CD4-positive, alpha-beta T cell treated with Interferon alpha-2 for 1 hour (primary cell): Measurements from ENCODE around the gene TBC1D17.

Experiments used
- DNase-seq, 2 donors: peaks; one replicate each; pipeline ENCODE4 v3.0.0-alpha.2; 2020 to 2022

The TBC1D17 gene

DNA sequence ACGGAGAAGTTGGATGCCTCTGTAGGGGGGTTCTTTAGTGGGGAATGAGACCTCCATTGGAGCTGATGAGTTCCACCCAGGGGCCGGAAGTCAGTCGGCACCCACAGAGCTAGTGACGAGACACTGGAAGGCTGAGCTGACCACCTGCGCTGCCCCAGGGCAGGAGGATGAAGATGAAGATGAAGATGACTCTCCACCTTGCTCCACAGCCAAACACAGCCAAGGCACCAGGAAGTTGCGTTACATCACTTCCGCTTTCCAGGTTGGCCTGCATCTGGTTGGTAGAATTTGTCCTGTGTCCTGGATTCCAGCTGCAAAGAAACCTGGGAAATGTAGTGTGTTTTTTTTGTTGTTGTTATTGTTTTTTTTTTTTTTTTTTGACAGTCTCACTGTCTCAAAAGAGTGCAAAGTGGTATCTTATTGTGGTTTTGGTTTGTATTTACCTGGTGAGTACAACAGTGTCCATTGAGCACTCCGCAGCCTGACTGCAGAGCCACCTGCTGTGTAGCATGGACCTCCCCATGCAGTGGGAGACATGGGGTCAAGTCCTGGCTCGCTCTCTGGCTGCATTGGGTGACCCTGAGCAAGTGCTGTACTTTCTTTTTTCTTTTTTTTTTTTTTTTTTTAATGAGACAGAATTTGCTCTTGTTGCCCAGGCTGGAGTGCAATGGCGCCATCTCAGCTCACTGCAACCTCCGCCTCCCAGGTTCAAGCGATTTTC is 1.9 kb downstream of the TBC1D17 start:
- peak in 1 of 2 donors; percentile 21 for DNase-seq

DNA sequence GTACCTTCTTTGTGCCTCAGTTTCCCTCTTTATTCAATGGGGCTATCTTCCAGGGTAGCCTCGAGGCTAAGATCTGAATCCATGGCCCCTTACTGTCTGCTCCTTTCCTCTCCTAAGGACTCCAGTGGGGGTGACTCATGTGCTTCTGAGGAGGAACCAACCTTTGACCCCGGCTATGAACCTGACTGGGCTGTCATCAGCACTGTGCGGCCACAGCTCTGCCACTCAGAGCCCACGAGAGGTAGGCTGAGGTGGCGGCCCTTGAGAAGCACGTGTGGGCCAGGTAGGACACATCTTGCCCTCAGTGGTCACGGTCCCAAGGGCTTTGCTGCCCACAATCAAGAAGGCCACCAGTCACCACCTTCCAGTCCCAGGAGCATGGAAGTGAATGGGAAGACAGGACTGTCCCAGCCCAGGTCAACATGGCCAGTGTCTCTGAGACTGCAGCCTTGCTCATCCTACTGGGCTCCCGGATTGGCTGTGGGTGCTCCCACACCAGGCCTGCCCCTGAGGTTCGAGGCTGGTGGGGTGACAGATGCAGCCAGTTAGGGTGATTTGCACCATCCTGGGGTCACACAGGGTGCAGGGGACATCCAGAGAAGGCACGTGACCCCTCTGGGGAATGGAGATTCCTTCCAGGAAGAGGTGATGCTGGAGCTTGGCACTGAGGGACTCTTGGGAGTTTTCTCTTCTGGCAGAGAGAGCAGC is 2.8 kb downstream of the TBC1D17 start:
- DNase-seq, result no peak

DNA sequence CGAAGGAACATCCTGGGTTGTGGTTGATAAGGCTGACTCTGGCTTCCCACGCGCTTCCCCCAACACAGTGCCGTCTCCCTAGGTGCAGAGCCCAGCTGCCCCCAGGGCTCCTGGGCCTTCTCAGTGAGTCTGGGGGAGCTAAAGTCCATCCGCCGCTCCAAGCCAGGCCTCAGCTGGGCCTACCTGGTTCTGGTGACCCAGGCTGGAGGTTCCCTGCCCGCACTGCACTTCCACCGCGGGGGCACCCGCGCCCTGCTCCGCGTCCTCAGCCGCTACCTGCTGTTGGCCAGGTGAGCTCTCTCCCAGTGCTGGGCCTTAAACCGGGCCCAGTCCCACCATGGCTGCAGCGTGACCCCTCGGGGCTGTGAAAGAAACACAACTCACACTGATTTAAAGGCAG is 3.7 kb downstream of the TBC1D17 start:
- DNase-seq, result no peak

DNA sequence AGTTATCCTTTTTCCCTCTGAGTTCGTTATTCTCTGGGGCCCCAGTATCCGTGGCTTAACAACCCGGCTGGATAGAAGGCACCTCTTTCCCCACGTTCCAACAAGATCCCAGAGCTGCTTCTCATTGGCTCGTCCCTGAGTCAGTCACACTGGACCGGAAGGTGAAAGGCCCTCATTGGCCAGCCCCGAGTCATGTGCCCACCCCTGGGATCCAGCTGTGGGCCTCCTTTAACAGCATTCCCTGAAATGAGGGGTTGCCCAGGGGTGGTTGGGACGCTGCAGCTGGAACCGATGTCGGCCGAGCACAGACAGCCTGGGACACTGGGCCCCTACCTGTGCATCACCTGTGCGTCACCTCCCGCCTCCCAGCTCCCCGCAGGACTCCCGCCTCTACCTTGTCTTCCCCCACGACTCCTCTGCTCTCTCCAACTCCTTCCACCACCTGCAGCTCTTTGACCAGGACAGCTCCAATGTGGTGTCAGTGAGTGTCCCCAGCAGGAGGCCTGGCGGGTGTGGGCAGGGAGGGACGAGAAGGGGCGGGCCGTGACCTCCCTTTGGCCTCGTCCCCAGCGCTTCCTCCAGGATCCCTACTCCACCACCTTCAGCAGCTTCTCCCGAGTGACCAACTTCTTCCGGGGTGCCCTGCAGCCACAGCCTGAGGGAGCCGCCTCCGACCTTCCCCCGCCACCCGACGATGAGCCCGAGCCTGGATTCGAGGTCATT is 4.3 kb downstream of the TBC1D17 start:
- DNase-seq, result no peak

DNA sequence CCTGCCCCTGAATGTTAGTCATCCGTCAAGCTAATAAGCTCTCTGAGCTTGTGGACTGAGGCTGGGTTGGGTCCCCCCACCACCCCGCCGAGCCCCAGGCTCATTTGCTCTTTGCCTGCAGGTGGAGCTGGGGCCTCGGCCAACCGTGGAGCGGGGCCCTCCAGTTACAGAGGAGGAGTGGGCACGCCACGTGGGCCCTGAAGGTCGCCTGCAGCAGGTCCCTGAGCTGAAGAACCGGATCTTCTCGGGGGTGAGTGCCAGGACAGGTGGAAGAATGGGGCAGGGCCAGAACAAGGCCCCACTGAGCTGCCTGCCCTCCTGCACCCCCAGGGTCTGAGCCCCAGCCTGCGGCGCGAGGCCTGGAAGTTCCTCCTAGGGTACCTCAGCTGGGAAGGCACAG is 5.1 kb downstream of the TBC1D17 start:
- DNase-seq, result no peak

DNA sequence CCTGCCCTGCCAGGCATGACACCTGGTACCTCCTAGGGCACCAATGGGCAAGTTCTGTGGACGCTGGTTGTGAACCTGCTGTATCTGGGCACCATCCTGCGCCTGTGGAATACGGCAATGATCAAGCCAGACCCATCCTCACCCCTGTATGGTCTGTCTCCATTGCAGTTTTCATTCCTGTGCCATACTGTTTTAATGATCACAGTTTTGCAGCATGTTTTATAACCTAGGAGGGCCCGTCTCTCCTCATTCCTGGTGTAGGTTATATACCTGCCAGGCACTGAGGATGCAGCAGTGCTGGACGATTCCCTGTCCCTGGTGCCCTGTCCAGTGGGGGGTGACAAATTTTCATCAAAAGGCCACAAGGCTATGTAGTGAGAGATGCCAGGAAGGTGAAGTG is 5.6 kb downstream of the TBC1D17 start:
- DNase-seq, result no peak

DNA sequence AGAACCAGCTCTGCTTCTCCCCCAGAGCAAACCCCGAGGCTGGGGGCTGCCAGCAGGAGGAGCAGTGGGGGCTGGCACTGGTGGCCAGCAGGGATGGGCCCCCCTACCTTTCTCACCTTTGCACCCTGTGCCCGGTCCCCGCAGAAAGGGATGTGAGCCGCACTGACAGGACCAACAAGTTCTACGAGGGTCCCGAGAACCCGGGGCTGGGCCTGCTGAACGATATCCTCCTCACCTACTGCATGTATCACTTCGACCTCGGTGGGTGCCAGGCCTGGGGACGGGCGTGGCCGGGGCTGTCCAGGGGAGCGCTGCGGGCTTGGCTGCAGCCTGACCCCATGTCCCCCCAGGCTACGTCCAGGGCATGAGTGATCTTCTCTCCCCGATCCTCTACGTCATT is 6.6 kb downstream of the TBC1D17 start:
- no peak for DNase-seq

DNA sequence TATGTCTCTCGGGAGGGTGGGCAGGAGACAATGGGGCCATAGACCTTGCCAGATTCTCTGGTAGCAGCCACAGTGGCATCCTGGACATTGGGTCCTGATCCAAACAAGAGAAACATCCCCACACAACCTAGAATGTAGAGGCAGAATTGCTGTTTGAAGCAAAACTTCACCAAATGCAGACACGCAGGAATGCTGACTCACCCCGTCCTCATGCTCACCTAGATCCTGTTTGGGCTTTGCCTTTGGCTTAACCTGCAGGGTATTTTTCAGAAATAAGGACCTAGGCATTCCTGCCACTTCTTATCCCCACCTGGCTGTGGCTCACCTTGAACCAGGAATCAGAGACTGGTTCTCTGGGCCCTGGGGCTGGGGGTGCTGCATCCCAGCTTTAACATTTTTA is 7.3 kb downstream of the TBC1D17 start:
- no peak for DNase-seq

DNA sequence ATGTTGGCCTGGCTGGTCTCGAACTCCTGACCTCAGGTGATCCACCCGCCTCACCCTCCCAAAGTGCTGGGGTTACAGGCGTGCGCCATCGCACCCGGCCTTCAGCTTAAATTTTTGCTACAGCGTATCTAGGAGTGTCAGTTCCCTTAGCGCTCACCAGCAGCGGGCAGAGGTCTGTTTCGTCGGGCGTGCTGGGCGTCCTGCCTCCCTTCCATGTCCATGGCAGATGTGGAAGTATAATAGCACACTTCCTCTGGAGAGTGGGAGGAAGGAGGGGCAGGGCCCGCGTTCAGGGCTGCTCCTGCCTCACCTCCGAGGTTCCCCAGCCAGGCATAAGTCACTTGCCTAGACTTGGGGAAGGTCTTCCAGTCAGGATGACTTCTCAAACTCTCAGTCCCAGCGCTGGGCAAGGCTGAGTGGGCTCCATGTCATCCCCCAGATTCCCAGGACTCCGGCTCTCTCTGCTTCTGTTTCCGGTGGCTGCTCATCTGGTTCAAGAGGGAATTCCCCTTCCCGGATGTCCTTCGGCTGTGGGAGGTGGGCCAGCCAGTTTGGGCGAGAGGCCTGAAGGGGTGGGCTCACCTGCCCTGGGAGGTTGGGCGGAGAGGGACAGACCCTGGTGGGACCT is 9.6 kb downstream of the TBC1D17 start:
- no peak for DNase-seq

DNA sequence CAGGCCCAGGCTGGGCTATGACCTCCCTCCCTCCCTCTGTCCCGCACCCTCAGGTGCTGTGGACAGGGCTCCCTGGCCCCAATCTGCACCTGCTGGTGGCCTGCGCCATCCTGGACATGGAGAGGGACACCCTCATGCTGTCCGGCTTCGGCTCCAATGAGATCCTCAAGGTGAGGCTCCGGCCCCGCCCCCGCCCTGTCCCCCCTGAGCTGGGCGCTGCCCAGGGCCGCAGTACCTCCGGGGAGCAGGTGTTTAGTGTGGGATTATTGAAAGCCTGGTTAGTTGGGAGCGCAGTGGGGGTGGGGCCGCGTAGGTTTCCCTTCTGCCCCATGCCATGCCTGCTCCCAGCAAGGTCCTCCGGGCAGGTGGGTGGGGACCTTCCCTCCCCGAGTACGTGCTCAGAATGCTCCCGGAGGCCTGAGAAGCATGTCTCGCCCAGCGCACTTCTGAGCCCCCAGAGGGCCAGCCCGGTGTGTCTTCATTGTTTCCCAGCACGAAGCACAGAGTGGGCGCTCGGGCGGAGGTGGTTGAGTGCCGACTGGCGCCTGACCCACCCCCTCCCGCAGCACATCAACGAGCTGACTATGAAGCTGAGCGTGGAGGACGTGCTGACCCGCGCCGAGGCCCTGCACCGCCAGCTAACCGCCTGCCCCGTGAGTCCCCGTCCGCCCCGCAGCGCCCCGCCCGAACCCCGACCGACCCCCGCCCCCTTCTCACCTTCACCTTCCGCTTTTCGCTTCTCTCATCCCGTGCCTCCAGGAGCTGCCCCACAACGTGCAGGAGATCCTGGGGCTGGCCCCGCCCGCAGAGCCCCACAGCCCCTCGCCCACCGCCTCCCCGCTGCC is 10.4 kb downstream of the TBC1D17 start:
- DNase-seq, result no peak

DNA sequence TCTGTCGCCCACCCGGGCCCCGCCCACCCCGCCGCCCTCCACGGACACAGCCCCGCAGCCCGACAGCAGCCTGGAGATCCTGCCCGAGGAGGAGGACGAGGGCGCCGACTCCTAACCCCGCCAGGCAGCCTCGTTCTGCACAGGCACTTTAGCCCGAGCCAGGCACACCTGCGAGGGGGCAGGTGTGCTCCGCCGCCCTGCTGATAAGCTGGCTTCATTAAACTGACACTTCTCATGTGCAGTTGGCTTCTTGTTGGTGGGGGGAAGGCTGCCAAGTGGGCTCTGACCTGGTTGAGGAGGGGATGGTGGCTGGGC is 11.0 kb downstream of the TBC1D17 start:
- DNase-seq, result no peak

DNA sequence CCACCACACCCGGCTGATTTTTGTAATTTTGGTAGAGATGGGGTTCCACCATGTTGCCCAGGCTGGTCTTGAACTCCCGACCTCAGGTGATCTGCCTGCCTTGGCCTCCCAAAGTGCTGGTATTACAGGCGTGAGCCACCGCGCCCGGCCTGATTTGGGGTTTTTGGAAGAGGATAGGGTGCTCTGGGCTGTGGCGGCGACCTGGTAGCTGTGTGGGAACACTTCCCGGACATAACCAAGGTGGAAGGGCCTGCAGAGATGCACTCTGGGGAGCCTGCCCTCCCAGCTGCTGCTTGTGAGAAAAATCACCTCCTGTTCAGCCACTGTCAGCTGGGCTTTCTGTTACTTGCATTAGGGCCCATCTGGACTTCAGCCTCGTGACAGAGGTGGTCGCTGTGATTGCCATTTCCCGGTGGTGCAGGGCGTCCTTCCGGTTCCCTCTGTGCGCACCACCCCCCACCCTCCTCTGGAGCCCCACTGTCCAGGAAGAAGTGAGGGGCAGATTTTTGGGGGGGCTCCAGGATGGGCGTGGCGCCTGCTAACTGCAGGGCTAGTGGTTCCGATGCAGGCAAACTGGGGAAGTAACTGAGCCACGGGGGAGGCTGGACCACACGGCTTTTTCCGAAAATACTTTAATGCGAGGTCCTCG is 11.7 kb downstream of the TBC1D17 start:
- no peak for DNase-seq

DNA sequence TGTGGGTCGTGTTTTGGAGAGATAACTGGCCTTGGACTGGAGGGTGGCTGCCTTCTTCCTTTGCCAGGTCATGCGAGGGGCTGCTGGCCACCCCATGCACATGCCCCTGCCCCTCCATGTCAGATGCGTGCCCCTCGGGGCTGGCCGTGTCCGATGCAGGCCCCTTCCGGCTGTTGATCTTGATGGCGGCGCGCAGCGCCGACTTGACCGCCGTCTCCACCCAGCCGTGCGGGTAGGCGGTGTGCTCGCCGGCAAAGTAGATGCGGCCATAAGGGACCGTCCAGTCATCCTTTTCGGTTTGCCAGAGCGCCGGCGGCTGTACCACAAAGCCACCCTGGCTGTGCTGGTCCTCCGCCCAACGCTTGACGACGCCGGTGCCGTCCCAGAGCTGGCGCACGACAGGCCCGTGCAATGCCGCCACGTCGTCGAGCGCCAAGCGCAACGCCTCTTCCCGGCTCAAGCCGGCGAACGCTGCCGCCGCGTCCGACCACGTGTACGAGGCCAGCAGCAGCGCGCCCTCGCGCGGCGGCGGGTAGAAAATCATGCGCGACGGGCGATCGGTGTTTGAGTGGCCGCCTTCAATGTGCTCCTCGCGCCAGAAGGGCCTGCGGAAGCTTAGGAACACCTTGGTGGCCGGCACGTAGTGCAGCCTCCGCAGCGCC is 12.3 kb downstream of the TBC1D17 start:
- peak; percentile 79 to 85 for DNase-seq

DNA sequence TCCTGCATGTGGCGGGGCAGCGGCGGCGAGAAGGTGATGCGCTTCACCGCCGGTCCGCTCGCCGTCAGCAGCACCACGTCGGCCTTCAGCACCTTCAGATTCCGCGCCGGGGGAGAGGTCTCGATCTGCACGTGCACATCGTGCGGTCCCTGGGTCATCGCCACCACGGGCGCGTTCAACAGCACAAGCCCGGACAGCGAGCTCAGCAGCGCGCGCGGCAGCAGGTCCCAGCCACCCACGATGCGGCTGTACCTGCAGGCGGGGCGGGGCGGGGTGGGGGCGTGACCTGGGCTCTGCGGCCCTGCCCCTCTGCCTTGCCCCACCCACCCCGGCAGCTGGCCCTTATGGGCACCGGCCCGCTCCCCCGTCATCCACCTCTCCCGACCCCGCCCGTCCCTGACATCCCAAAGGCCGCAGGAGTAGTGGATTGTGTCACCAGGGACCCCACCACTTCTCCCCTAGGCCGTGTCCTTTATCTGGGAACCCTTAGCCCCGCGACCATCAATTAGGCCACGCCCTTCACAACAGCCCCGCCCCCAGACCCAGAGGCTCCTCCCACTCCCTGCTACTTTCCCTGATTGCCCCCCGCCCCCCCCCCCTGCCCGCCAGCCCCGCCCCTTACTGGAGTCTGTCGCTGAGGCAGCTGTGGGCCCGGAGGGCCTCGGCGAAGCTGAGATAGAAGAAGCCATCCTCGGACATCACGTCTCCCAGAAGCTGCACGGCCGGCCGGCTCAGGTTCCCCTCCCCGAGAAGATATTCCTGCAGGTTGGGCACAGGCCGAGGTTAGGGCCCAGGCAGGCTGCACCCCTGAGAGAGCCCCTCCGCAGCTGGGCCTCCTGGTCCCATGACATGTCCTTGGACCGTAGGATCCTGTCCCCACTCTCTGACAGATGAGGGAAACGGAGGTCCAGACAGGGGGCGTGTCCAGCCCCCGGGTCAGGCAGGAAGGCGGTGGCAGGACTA is 13.1 kb downstream of the TBC1D17 start:
- DNase-seq, result peak; percentile 64 to 82

DNA sequence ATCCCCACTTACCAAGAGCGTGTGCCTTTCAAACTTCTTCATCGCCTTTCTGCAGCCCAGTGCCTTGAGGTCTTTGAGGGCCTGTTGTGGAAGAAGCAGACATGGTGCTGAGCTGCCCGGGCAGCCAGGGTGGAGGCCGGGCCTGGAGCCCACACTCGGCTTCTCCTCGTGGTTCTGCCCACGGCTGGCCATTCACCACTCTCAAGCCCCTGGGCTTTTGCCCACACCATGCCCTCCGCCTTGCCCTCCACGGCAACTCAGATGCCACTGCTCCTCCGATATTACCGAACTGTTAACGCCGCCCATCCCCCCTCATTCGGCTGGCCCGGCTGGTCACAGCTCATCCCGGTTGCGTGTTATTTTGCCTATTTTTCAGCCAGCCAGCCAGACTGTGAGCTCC is 13.9 kb downstream of the TBC1D17 start:
- DNase-seq, result no peak

DNA sequence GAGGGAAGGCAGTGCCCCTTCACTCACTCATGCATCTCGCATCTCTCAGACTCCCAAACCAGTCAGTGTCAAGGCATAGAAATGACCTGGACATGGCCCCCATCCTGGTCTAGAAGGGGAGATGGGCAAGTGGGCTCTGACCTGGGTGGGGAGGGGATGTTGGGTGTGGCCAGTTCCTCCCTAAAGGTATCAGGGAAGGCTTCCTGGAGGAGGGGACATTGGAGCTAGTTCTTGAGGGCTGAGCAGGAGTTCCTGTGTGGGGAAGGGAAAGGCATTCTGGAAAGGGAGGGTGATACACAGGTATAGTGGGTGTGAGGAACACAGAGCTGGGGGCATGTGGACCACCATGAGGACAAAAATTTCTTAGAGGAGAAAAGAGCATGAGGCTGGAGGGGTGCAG is 15.2 kb downstream of the TBC1D17 start:
- DNase-seq, result no peak

DNA sequence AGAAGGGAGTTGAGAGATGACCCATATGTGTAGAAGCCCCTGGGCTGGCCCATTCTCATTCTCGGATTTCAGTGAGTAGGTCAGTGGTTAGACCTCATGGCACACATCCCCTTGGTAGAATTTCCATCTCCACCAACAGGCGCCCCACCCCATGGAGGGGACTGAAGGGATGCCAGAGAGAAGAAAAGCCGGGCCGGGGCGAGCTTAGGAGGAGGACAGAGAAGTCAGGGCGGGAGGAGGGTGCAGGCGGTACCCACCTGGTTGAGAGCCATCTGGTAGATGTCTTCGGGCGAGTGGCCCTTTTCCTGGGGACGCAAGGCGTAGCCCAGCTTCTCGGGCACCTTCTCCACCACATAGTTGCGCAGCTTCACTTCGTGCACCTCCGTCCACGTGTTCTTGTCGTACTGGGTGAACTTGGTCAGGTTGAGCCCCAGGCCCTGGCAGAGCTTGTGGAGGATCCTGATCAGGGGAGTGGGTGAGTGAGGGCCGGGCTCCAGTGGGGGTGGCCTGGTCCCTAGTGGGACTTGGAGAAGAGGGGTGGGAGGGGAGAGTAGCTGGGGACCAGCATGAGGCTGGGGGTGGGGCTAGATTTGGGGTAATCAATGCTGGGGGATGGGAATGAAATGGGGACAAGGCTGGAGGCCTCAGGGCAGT is 16.6 kb downstream of the TBC1D17 start:
- DNase-seq, result no peak

DNA sequence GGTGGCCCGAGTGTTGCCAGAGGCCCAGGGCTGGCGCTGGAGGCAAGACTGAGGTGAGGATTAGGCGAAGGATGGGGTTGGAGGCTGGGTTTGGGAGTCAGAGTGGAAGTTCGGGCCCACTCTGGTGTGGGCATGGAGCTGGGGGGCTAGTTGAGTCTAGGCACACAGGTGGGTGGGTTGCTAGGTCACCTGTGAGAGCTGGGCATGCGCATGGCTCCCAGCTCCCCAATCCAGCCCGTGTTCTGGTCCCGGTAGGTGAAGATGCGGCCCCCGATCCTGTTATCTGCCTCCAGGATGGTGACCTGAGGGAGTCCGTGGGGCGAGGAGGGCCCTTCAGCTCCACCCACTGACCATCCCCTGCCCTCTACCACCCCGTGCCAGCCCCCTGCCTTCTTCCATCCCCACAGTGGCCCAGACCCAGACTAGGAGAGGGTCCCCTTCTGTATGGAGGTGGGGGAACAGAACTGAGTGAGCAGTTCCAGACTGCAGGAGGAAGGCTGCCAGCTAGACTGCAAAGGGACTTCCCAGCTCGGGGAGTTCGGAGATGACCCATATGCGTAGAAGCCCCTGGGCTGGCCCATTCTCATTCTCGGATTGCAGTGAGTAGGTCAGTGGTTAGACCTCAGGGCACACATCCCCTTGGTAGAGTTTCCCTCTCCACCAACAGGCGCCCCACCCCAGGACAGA is 17.5 kb downstream of the TBC1D17 start:
- peak; percentile 52 to 63 for DNase-seq
